Raji (cell line): ENCODE measurements around the gene KRTAP12-1.
"Not testable (repeated sequence)": the region's sequence is repeated elsewhere in the genome, so short reads cannot be mapped to it uniquely, and the experiment has no call there.

Source experiments
- POLR2A ChIP-seq: IDR thresholded peaks from 2 replicates; pipeline ENCODE4 v1.6.1; 2011; ENCODE audit warnings: low read depth, low read length, control low read depth; ENCODE audit not compliant: insufficient read depth

KRTAP12-1 gene

GRCh38 chr21:44648557-44649311 lies 33.2 kb downstream of the KRTAP12-1 start:
- TF ChIP-seq POLR2A = no peak

GRCh38 chr21:44647222-44647552 lies 34.8 kb downstream of the KRTAP12-1 start:
- no peak for TF ChIP-seq POLR2A

DNA sequence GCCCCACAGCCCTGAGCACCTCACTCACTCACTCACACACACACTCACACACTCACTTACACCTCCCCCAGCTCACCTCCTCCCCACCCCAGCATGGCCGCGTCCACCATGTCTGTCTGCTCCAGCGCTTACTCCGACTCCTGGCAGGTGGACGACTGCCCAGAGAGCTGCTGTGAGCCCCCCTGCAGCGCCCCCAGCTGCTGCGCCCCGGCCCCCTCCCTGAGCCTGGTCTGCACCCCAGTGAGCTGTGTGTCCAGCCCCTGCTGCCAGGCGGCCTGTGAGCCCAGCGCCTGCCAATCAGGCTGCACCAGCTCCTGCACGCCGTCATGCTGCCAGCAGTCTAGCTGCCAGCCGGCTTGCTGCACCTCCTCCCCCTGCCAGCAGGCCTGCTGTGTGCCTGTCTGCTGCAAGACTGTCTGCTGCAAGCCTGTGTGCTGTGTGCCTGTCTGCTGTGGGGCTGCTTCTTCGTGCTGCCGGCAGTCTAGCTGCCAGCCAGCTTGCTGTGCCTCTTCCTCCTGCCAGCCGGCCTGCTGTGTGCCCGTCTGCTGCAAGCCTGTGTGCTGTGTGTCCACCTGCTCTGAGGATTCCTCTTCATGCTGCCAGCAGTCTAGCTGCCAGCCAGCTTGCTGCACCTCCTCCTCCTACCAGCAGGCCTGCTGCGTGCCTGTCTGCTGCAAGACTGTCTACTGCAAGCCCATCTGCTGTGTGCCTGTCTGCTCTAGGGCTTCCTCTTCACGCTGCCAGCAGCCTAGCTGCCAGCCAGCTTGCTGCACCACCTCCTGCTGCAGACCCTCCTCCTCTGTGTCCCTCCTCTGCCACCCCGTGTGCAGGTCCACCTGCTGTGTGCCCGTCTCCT lies 35.4 kb downstream of the KRTAP12-1 start, which contains the start of gene KRTAP10-11:
Gene KRTAP10-11, plus strand, starts transcription at position 49 of the 856 bp plus-strand sequence. Its CDS starts 45 bp downstream, at position 94.
- TF ChIP-seq POLR2A = not testable (repeated sequence)

GRCh38 chr21:44644878-44645277 lies 37.1 kb downstream of the KRTAP12-1 start:
- TF ChIP-seq POLR2A = no peak

GRCh38 chr21:44643741-44644310 lies 38.1 kb downstream of the KRTAP12-1 start:
- TF ChIP-seq POLR2A = no peak

GRCh38 chr21:44640761-44641160 lies 41.2 kb downstream of the KRTAP12-1 start:
- no peak for TF ChIP-seq POLR2A

GRCh38 chr21:44639331-44639655 lies 42.7 kb downstream of the KRTAP12-1 start:
- TF ChIP-seq POLR2A = no peak

DNA sequence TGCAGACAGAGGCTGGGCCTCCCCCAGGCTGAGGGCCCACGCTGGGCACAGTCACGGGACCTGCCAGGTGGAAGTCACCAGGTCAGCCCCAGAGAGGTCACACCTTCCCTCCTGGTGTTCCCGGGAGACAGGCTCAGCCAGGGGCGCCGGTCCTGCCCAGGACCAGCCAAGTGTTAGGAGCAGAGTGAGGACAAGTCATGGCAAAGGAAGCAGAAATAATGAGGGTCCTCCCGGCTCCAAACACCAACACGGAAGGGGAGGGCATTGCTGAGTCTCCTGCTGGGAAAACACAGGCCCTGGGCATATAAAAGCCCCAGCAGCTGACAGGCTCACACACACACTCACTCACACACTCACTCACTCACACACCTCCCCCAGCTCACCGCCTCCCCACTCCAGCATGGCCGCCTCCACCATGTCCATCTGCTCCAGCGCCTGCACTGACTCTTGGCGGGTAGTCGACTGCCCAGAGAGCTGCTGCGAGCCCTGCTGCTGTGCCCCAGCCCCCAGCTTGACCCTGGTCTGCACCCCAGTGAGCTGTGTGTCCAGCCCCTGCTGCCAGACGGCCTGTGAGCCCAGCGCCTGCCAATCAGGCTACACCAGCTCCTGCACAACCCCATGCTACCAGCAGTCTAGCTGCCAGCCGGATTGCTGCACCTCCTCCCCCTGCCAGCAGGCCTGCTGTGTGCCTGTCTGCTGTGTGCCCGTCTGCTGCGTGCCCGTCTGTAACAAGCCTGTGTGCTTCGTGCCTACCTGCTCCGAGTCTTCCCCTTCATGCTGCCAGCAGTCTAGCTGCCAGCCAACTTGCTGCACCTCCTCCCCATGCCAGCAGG lies 44.7 kb downstream of the KRTAP12-1 start, which contains the start of gene KRTAP10-10:
Gene KRTAP10-10, plus strand, starts transcription at position 339 of the 833 bp plus-strand sequence. Its CDS starts 62 bp downstream, at position 401.
- no peak for TF ChIP-seq POLR2A

- TF ChIP-seq POLR2A = no peak
Observed at GRCh38 chr21:44636209-44637017, 45.5 kb downstream of the KRTAP12-1 start.

DNA sequence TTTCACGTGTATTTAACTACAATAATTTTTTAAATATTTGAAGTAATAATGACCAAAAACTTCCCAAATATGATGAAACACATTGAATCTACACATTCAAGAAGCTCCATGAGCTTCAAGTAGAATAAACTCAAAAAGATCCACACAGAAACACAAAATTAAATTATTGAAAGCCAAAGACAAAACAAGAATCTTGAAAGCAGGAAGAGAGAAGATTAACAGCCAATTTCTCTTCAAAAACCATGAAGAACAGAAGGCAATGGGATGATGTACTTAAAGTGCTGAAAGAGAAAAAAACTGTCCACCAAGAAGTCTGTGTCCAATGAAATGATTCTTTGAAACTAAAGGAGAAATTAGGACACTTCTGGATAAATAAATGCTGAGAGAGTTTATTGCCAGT lies 49.9 kb downstream of the KRTAP12-1 start:
- no peak for TF ChIP-seq POLR2A
